HEK293 (cell line): ENCODE data around the gene MTCH2.

Experiments
- CTCF ChIP-seq: fragments of 450-650 bp; formaldehyde crosslinking; IDR thresholded peaks from 2 replicates; pipeline ENCODE4 v1.5.1; 2016; ENCODE audit warnings: missing biosample characterization, missing genetic modification characterization
- PRDM6 ChIP-seq: fragments of 450-650 bp; formaldehyde crosslinking; IDR thresholded peaks from 2 replicates; pipeline ENCODE4 v1.5.1; 2017; ENCODE audit warnings: missing biosample characterization, missing genetic modification characterization
- SETDB1 ChIP-seq: IDR thresholded peaks from one replicate; pipeline ENCODE4 v1.6.1; 2017; ENCODE audit warnings: mild to moderate bottlenecking, low read length, moderate library complexity, mixed read lengths; ENCODE audit not compliant: insufficient read length
- YY1 ChIP-seq: fragments of 450-650 bp; formaldehyde crosslinking; IDR thresholded peaks from 2 replicates; pipeline ENCODE4 v1.5.1; 2018; ENCODE audit warnings: missing biosample characterization, missing genetic modification characterization
- ZNF155 ChIP-seq: fragments of 450-650 bp; formaldehyde crosslinking; IDR thresholded peaks from 2 replicates; pipeline ENCODE4 v1.5.1; 2016; ENCODE audit warnings: missing biosample characterization, missing genetic modification characterization
- ZNF202 ChIP-seq: fragments of 450-650 bp; formaldehyde crosslinking; IDR thresholded peaks from 2 replicates; pipeline ENCODE4 v1.5.1; 2016; ENCODE audit warnings: missing biosample characterization, missing genetic modification characterization, borderline replicate concordance
- ZNF292 ChIP-seq: fragments of 450-650 bp; formaldehyde crosslinking; IDR thresholded peaks from 2 replicates; pipeline ENCODE4 v1.5.1; 2016; ENCODE audit warnings: low read depth, missing biosample characterization, missing genetic modification characterization, borderline replicate concordance
- ZNF324 ChIP-seq: fragments of 450-650 bp; formaldehyde crosslinking; IDR thresholded peaks from 2 replicates; pipeline ENCODE4 v1.5.1; 2016; ENCODE audit warnings: missing biosample characterization, missing genetic modification characterization
- ZNF518A ChIP-seq: fragments of 450-650 bp; formaldehyde crosslinking; conservative IDR thresholded peaks from 2 replicates; pipeline ENCODE4 v1.5.1; 2016; ENCODE audit warnings: low read depth, missing biosample characterization, missing genetic modification characterization
- ZNF624 ChIP-seq: fragments of 450-650 bp; formaldehyde crosslinking; IDR thresholded peaks from 2 replicates; pipeline ENCODE4 v1.5.1; 2017; ENCODE audit warnings: missing biosample characterization, missing genetic modification characterization
- ZNF792 ChIP-seq: fragments of 450-650 bp; formaldehyde crosslinking; IDR thresholded peaks from 2 replicates; pipeline ENCODE4 v1.5.1; 2016; ENCODE audit warnings: missing biosample characterization, missing genetic modification characterization

- TF ChIP-seq CTCF (tag by site-specific recombination) = no peak
- no peak for TF ChIP-seq YY1 (tag by site-specific recombination)
- TF ChIP-seq ZNF518A (tag by site-specific recombination) = no peak
- TF ChIP-seq PRDM6 (tag by site-specific recombination) = no peak
- TF ChIP-seq ZNF155 = no peak
- TF ChIP-seq ZNF792 (tag by site-specific recombination) = no peak
- TF ChIP-seq ZNF324 (tag by site-specific recombination) = no peak
- TF ChIP-seq ZNF202 (tag by site-specific recombination) = no peak
- no peak for TF ChIP-seq ZNF292 (tag by site-specific recombination)
- TF ChIP-seq SETDB1 = no peak
- TF ChIP-seq ZNF624 (tag by site-specific recombination) = no peak
These were observed 24.9 kb downstream of the MTCH2 start for GRCh38 chr11:47617417-47617809.
